ENCODE results near the gene ACOT13.
"Not testable (repeated sequence)": the region's sequence is repeated elsewhere in the genome, so short reads cannot be mapped to it uniquely, and the experiment has no call there.

ACOT13 gene

DNA sequence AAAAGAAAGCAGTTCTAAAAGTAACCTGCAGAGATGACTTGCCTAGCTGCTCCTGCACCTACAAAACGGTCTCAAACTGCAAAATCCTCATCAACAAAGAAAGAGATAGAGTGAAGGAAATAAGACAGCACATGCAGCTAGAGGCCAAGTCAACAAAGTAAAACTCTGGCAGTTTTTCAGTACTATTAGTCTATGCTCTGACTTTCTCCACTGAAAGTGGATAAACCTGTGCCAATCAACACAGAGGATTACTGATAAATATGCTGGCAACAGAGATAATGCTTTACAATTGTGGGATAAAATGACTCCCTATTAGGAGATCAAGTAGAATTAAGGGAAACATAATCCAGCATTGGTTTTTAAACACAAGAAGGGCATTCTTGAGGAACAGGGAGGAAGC, 34.3 kb upstream of the ACOT13 start:
- no peak for DNase-seq (ENCODE audit: low read depth)
- H3K4me3 ChIP-seq (ENCODE audit: low read depth, low read length): no peak overlapping the region
- TF ChIP-seq, protein P1, sequence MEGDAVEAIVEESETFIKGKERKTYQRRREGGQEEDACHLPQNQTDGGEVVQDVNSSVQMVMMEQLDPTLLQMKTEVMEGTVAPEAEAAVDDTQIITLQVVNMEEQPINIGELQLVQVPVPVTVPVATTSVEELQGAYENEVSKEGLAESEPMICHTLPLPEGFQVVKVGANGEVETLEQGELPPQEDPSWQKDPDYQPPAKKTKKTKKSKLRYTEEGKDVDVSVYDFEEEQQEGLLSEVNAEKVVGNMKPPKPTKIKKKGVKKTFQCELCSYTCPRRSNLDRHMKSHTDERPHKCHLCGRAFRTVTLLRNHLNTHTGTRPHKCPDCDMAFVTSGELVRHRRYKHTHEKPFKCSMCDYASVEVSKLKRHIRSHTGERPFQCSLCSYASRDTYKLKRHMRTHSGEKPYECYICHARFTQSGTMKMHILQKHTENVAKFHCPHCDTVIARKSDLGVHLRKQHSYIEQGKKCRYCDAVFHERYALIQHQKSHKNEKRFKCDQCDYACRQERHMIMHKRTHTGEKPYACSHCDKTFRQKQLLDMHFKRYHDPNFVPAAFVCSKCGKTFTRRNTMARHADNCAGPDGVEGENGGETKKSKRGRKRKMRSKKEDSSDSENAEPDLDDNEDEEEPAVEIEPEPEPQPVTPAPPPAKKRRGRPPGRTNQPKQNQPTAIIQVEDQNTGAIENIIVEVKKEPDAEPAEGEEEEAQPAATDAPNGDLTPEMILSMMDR (IDR thresholded peaks at IDR 0.05; ENCODE audit: low read depth, low read length, missing control alignments): no peak

DNA sequence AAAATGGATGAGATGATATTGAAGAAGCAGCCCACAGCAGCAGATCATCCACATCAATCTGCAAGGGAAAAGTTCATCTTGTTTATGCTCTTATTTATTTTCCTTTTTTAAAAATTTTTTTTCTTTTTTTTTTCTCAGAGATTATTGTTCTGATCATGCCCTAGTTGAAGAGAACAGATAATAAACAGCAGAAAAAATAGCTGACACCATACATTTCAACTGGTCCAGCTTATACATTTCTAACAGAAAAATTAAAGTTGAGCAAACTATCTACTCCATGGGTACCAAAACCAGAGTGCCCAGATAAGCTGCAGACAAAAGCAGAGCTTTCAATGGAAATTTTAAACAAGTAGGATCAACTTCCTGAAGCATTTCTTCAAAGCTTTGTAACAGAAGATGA, 30.2 kb upstream of the ACOT13 start:
- DNase-seq (ENCODE audit: low read depth): no peak
- TF ChIP-seq, protein P1 (IDR thresholded peaks at IDR 0.05; ENCODE audit: low read depth, low read length, missing control alignments): no peak
- H3K4me3 ChIP-seq (ENCODE audit: low read depth, low read length): no peak overlapping the region

DNA sequence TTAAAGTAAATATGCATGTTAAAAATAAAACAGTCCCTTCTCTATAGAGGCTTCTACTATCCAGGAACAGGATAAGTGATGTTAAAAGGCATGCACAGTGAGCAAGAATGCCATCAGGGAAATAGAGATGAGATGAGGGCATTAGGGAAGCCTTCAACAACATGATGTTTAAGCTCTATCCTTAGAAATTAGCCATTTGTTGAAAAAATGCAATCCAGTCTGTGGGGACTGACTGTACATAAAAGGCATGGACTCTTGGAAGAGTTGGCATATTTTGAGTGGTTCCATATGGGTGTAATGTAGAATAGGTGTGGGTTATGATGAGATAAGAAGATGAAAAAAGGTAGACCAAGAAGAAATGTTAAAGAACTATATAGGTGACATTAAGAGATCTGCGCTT, 26.7 kb upstream of the ACOT13 start:
- H3K4me3 ChIP-seq (ENCODE audit: low read depth, low read length): no peak overlapping the region
- DNase-seq (ENCODE audit: low read depth): no peak
- TF ChIP-seq, protein P1 (IDR thresholded peaks at IDR 0.05; ENCODE audit: low read depth, low read length, missing control alignments): no peak

DNA sequence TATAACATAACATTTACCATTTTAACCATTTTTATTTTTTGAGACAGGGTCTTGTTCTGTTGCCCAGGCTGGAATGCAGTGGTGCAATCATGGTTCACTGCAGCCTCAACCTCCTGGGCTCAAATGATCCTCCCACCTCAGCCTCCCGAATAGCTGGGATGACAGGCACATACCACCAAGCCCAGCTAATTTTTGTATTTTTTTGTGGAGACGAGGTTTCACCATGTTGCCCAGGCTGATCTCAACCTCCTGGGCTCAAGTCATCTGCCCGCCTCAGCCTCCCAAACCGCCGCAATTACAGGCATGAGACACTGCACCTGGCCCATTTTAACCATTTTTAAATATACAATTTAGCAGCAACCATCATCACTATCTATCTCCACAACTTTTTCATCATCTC, 26.2 kb upstream of the ACOT13 start:
- DNase-seq (ENCODE audit: low read depth); H3K4me3 ChIP-seq (ENCODE audit: low read depth, low read length): not testable (repeated sequence)

DNA sequence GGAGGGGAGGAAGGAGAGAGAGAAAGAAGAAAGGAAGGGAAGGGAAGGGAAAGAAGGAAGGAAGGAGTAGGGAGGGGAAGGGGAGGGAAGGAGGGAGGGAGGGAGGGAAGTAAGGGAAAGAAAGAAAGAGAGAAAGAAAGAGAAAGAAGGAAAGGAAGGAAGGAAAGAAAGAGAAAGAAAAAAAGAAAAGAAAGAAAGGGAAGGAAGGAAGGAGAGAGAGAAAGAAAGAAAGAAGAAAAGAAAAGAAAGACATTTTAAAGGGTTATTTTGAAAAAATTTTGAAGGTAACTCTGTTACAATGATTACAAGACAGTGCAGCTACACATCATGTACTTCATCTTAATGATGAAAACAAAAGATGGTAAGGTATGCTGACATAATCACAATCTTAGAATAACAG, 24.8 kb upstream of the ACOT13 start:
- TF ChIP-seq, protein P1 (IDR thresholded peaks at IDR 0.05; ENCODE audit: low read depth, low read length, missing control alignments): no peak
- no peak for DNase-seq (ENCODE audit: low read depth)
- no peak overlapping the region for H3K4me3 ChIP-seq (ENCODE audit: low read depth, low read length)

DNA sequence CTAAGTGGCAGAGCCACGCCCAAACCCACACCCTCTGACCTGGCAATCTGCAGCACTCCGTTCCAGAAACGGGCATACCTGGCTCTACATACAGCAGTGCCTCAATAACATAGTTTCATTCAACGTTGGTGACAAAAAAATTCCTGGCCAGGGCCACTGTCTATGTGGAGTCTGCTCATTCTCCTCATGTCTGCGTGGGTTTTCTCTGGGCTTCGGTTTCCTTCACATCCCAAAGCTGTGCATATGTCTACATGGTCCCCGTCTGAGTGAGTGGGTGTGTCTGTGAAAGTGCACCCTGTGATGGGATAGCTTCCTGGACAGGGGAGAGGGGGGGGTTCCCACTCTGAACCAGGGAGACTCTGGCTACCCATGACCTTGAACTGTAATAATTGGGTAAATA, 23.0 kb upstream of the ACOT13 start:
- TF ChIP-seq, protein P1 (IDR thresholded peaks at IDR 0.05; ENCODE audit: low read depth, low read length, missing control alignments): no peak
- no peak for DNase-seq (ENCODE audit: low read depth)

DNA sequence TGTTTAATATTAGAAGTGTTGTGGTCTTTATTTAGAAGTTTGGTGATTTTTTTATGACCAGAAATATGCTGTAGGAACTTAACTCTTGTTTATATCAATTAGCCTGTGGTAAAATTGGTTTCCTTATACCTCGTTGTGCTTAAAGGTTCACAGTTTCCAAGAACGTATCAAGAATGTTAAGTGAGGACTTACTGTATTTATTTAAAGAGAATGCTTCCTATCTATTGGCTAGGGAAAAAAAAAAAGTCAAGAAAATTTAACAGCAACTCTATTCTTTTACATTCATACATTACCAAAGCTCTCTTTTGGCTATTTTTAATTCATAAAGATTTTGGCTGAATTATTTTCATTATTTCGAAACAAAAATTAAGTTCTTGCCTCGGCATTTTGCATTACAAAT, 22.5 kb upstream of the ACOT13 start:
- DNase-seq (ENCODE audit: low read depth): no peak
- TF ChIP-seq, protein P1 (IDR thresholded peaks at IDR 0.05; ENCODE audit: low read depth, low read length, missing control alignments): no peak
- H3K4me3 ChIP-seq (ENCODE audit: low read depth, low read length): no peak overlapping the region

More for the DNA sequence above, 23.0 kb upstream of the ACOT13 start:
- H3K4me3 ChIP-seq (ENCODE audit: low read depth, low read length): no peak overlapping the region

DNA sequence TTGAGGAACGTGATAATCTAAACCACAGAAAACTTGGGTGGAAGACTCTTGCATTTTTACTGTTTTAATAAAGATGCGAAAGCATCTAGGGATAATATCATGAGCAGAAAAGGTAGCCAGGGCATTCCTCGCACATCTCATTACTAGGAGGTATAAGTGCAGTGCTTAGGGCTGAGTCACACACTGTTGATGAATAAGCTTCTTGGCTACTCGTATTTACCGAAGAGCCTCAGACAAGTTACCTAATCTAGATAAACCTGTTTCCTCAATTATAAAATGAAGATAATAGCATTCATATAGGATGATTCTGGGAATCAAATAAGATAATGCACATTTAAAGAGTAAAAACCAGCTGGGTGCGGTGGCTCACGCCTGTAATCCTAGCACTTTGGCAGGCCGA, 20.1 kb upstream of the ACOT13 start:
- TF ChIP-seq, protein P1 (IDR thresholded peaks at IDR 0.05; ENCODE audit: low read depth, low read length, missing control alignments): no peak
- no peak for DNase-seq (ENCODE audit: low read depth)
- H3K4me3 ChIP-seq (ENCODE audit: low read depth, low read length): no peak overlapping the region

Measured in GM12864 (cell line).